A549 (cell line): Measurements from ENCODE around the gene VPS45.

ENCODE experiments used
- CEBPB ChIP-seq, 2 experiments: fragments of >200 bp in 1 of 2; sonication (Bioruptor Twin) in 1 of 2; formaldehyde crosslinking in 1 of 2; IDR thresholded peaks; 2 replicates each; pipeline ENCODE4 v1.6.1; 2012 to 2016
- SREBF2 ChIP-seq: fragments of 450-650 bp; IDR thresholded peaks from 2 replicates; pipeline ENCODE4 v1.6.1; 2014; ENCODE audit warnings: mild to moderate bottlenecking, moderate library complexity

GRCh38 chr1:150076066-150076465 is 8.5 kb downstream of the VPS45 start:
- TF ChIP-seq SREBF2 (no peak), CEBPB (IDR thresholded peaks at IDR 0.05) (no peak)
